Neural cell (in vitro differentiated cells): ENCODE measurements around the gene AIMP2. TPM values are rescaled to one million over a fixed set of nuclear protein-coding genes. Genes with fewer than 3 reads are reported as not detected.
A peak's percentile ranks its signal among the peaks of the same experiment; 100 is the strongest.
"Not testable (repeated sequence)": the region's sequence is repeated elsewhere in the genome, so short reads cannot be mapped to it uniquely, and the experiment has no call there.

Experiments
- H2AFZ ChIP-seq: fragments of 200-600, 300-800 bp; sonication (generic), shearing (Covaris generic); 2 replicates; pipeline ENCODE4 v1.6.0; 2014; ENCODE audit warnings: low read depth, mild to moderate bottlenecking, antibody characterized with exemption, low read length, moderate library complexity
- H3F3A ChIP-seq: fragments of 200-600 bp; shearing (Covaris generic); 2 replicates; pipeline ENCODE4 v1.6.1; 2016; ENCODE audit warnings: mild to moderate bottlenecking, moderate library complexity, mixed read lengths, antibody characterized with exemption, low read length; ENCODE audit not compliant: insufficient read depth, poor library complexity, severe bottlenecking
- H3K27ac ChIP-seq: fragments of 200-600, 300-800 bp; sonication (generic), shearing (Covaris generic); 2 replicates; pipeline ENCODE4 v1.5.1; 2014; ENCODE audit warnings: mild to moderate bottlenecking, low read length, moderate library complexity
- H3K27me3 ChIP-seq: fragments of 300-800, 200-600 bp; sonication (generic), shearing (Covaris generic); 2 replicates; pipeline ENCODE4 v1.6.0; 2014; ENCODE audit warnings: mild to moderate bottlenecking, low read depth, low read length, moderate library complexity; ENCODE audit not compliant: insufficient read depth
- H3K36me3 ChIP-seq: fragments of 300-800, 200-600 bp; sonication (generic), shearing (Covaris generic); 2 replicates; pipeline ENCODE4 v1.5.1; 2014; ENCODE audit warnings: mild to moderate bottlenecking, antibody characterized with exemption, low read length, moderate library complexity; ENCODE audit not compliant: insufficient read depth
- H3K4me2 ChIP-seq: fragments of 300-800, 200-600 bp; sonication (generic), shearing (Covaris generic); 2 replicates; pipeline ENCODE4 v1.6.0; 2014; ENCODE audit warnings: mild to moderate bottlenecking, low read length
- H3K4me3 ChIP-seq: fragments of 300-800, 200-600 bp; sonication (generic), shearing (Covaris generic); 2 replicates; pipeline ENCODE4 v1.5.1; 2014; ENCODE audit warnings: mild to moderate bottlenecking, low read length, moderate library complexity
- H3K79me2 ChIP-seq: fragments of 200-600 bp; shearing (Covaris generic); replicated peaks from 2 replicates; pipeline ENCODE4 v1.6.0; 2014; ENCODE audit warnings: mild to moderate bottlenecking, low read length, moderate library complexity; ENCODE audit not compliant: insufficient read depth
- H3K9ac ChIP-seq: fragments of 300-800, 200-600 bp; sonication (generic), shearing (Covaris generic); 2 replicates; pipeline ENCODE4 v1.6.1; 2016; ENCODE audit warnings: mild to moderate bottlenecking, low read length, mixed read lengths
- H3K9me2 ChIP-seq: fragments of 200-600 bp; shearing (Covaris generic); 2 replicates; pipeline ENCODE4 v1.6.1; 2016; ENCODE audit warnings: mild to moderate bottlenecking, low read length, mixed read lengths; ENCODE audit not compliant: insufficient read depth
- H3K9me3 ChIP-seq: fragments of 200-600, 300-800 bp; sonication (generic), shearing (Covaris generic); 2 replicates; pipeline ENCODE4 v1.6.1; 2016; ENCODE audit warnings: mild to moderate bottlenecking, mixed run types, low read length, moderate library complexity, mixed read lengths
- H4K20me1 ChIP-seq: fragments of 200-600 bp; shearing (Covaris generic); 2 replicates; pipeline ENCODE4 v1.6.1; 2016; ENCODE audit warnings: mild to moderate bottlenecking, mixed run types; ENCODE audit not compliant: insufficient read depth
- EP300 ChIP-seq: fragments of 450-650 bp; conservative IDR thresholded peaks from 2 replicates; pipeline ENCODE4 v1.6.1; 2014; ENCODE audit warnings: antibody characterized with exemption, mild to moderate bottlenecking, moderate library complexity; ENCODE audit not compliant: poor library complexity, severe bottlenecking
- EZH2 ChIP-seq: fragments of 200-600, 300-800 bp; shearing (Covaris generic), sonication (generic); IDR thresholded peaks from 2 replicates; pipeline ENCODE4 v1.6.1; 2014; ENCODE audit warnings: antibody characterized with exemption, low read length, borderline replicate concordance, mild to moderate bottlenecking; ENCODE audit not compliant: insufficient read depth, poor library complexity, severe bottlenecking
- MXI1 ChIP-seq: fragments of 450-650 bp; conservative IDR thresholded peaks from 2 replicates; pipeline ENCODE4 v1.6.1; 2014; ENCODE audit warnings: antibody characterized with exemption, mild to moderate bottlenecking; ENCODE audit not compliant: poor library complexity, severe bottlenecking
- REST ChIP-seq: IDR thresholded peaks from 2 replicates; pipeline ENCODE4 v1.6.1; 2012; ENCODE audit warnings: borderline replicate concordance
- polyA plus RNA-seq: library from polyadenylated mRNA; depleted of rRNA; stranded (reverse); fragments of >200 nt; gene quantifications from 2 replicates; pipeline ENCODE4 v1.2.3, GENCODE V29; 2014

AIMP2 gene
- polyA plus RNA-seq, 1 donor from 2014 or later = 46.9 TPM

DNA sequence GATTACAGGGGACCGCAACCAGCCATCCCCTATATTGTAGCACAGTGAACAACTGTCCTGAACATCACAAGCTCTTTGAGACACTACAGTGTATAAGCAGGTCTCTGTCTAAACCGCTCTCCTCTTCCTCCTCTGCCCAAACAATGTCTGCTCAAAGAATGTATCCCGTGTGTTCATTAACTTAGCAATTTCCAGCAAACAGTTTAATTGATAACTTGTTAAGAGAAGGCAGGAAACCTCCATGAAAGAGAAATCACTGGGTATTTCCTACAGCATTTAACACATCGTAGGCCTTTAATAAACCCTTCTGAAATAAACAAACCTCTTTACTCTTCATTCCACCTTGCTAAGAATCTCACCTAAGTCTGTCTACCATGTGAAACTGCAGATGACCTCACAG lies 1.7 kb upstream of the AIMP2 start:
- Histone ChIP-seq H3K27ac (no peak overlapping the region), H3K9me2 (no peaks in the 10 kb centered on the region), H4K20me1 (no peaks in the 10 kb centered on the region), H3K9ac (no peak overlapping the region), H3K4me3 (no peak overlapping the region), H2AFZ (no peak overlapping the region), H3K9me3 (no peaks in the 10 kb centered on the region), H3K27me3 (no peaks in the 10 kb centered on the region), H3K4me2 (no peak overlapping the region), H3K36me3 (no peaks in the 10 kb centered on the region), H3K79me2 (peaks cover 10% of the 10 kb centered on the region), H3F3A (no peaks in the 10 kb centered on the region)
- TF ChIP-seq MXI1 (no peak), REST (no peak), EZH2 (no peak)

- H3K36me3 ChIP-seq, H3K79me2 ChIP-seq, H3K9me3 ChIP-seq, H2AFZ ChIP-seq, H3F3A ChIP-seq, H3K9me2 ChIP-seq, H4K20me1 ChIP-seq, H3K27ac ChIP-seq, H3K27me3 ChIP-seq: not testable (repeated sequence)
- H3K9ac ChIP-seq = peak overlapping the region; percentile 77
- H3K4me2 ChIP-seq = peak overlapping the region; percentile 84
- H3K4me3 ChIP-seq = peak overlapping the region; percentile 93
Measured at GRCh38 chr7:6007835-6008590, 1.1 kb upstream of the AIMP2 start.

DNA sequence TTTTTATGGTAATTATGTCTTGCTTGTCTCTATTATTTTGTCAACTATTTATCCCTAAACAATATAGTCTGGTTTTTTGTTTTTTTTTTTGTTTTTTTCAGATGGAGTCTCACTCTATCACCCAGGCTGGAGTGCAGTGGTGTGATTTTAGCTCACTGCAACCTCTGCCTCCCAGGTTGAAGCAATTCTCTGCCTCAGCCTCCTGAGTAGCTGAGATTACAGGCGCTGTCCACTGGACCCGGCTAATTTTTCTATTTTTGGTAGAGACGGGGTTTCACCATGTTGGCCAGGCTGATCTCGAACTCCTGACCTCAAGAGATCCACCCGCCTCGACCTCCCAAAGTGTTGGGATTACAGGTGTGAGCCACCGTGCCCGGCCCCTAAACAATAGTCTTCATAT lies 1.3 kb downstream of the AIMP2 start:
- not testable (repeated sequence) for H3K4me2 ChIP-seq, H3K9me2 ChIP-seq, H3K9ac ChIP-seq, H3K36me3 ChIP-seq, H2AFZ ChIP-seq, H3F3A ChIP-seq, H4K20me1 ChIP-seq, H3K79me2 ChIP-seq, H3K27ac ChIP-seq, H3K27me3 ChIP-seq, H3K9me3 ChIP-seq
- peak overlapping the region; percentile 43 for H3K4me3 ChIP-seq

- H3K9me3 ChIP-seq = no peaks in the 10 kb centered on the region
- no peak overlapping the region for H3K9ac ChIP-seq
- H3K9me2 ChIP-seq = no peaks in the 10 kb centered on the region
- H3K36me3 ChIP-seq = no peaks in the 10 kb centered on the region
- H3K79me2 ChIP-seq = peaks cover 10% of the 10 kb centered on the region
- no peaks in the 10 kb centered on the region for H4K20me1 ChIP-seq
- no peaks in the 10 kb centered on the region for H3K27me3 ChIP-seq
- H3K27ac ChIP-seq = no peak overlapping the region
- no peak overlapping the region for H3K4me3 ChIP-seq
- H3F3A ChIP-seq = no peaks in the 10 kb centered on the region
- TF ChIP-seq EP300 = no peak
- no peak overlapping the region for H3K4me2 ChIP-seq
- H2AFZ ChIP-seq = no peak overlapping the region
Measured at GRCh38 chr7:6011541-6011940, 2.5 kb downstream of the AIMP2 start.
